HG03060 (cell line): ENCODE measurements around the gene SH3BP4.

Source experiments
- ATAC-seq: cut with Tn5 transposase; IDR thresholded peaks from one replicate; pipeline ENCODE4 v1.9.1; 2021; ENCODE audit warnings: low read depth, moderate number of reproducible peaks; ENCODE audit not compliant: unreplicated experiment

The SH3BP4 gene

GRCh38 chr2:234996069-234996940 lies 44.5 kb downstream of the SH3BP4 start:
- no peak for ATAC-seq

GRCh38 chr2:234996941-234997270 lies 45.1 kb downstream of the SH3BP4 start:
- no peak for ATAC-seq

GRCh38 chr2:234997389-234997788 lies 45.6 kb downstream of the SH3BP4 start:
- no peak for ATAC-seq

- ATAC-seq, result no peak
Measured at GRCh38 chr2:234998404-234999211, 46.8 kb downstream of the SH3BP4 start.

- ATAC-seq, result no peak
Measured at GRCh38 chr2:234999740-235000425, 48.1 kb downstream of the SH3BP4 start.

- ATAC-seq, result no peak
Measured at GRCh38 chr2:235000426-235001236, 48.8 kb downstream of the SH3BP4 start.

- no peak for ATAC-seq
Measured at GRCh38 chr2:235001237-235002133, 49.7 kb downstream of the SH3BP4 start.

- no peak for ATAC-seq
Measured at GRCh38 chr2:235002198-235003095, 50.6 kb downstream of the SH3BP4 start.

- ATAC-seq, result no peak
Measured at GRCh38 chr2:235003096-235003775, 51.4 kb downstream of the SH3BP4 start.

- no peak for ATAC-seq
Measured at GRCh38 chr2:235004329-235004903, 52.6 kb downstream of the SH3BP4 start.

- no peak for ATAC-seq
Measured at GRCh38 chr2:235005023-235005422, 53.2 kb downstream of the SH3BP4 start.

GRCh38 chr2:235005603-235006259 lies 53.9 kb downstream of the SH3BP4 start:
- ATAC-seq, result no peak

GRCh38 chr2:235006461-235006860 lies 54.6 kb downstream of the SH3BP4 start:
- no peak for ATAC-seq

- no peak for ATAC-seq
Measured at GRCh38 chr2:235006986-235007385, 55.2 kb downstream of the SH3BP4 start.

GRCh38 chr2:235007664-235008457 lies 56.0 kb downstream of the SH3BP4 start:
- ATAC-seq, result no peak

- no peak for ATAC-seq
Measured at GRCh38 chr2:235008584-235009044, 56.8 kb downstream of the SH3BP4 start.
